Neuronal stem cell (in vitro differentiated cells): ENCODE measurements around the gene ARHGEF7.

ENCODE experiments used
- DNase-seq: peaks from one replicate; pipeline ENCODE4 v3.0.0-alpha.2; 2013; ENCODE audit warnings: low spot score
- H2AFZ ChIP-seq: one replicate; pipeline ENCODE4 v1.6.1; 2013; ENCODE audit warnings: mild to moderate bottlenecking, low read length, inconsistent platforms
- H2AK5ac ChIP-seq: 2 replicates; pipeline ENCODE4 v1.6.1; 2013; ENCODE audit warnings: low read depth, mild to moderate bottlenecking, inconsistent platforms, low read length, moderate library complexity, mixed read lengths
- H2BK120ac ChIP-seq: 2 replicates; pipeline ENCODE4 v1.6.1; 2013; ENCODE audit warnings: low read depth, mild to moderate bottlenecking, inconsistent platforms, low read length, moderate library complexity, mixed read lengths
- H2BK12ac ChIP-seq: one replicate; pipeline ENCODE4 v1.6.1; 2013; ENCODE audit warnings: low read length, inconsistent platforms
- H2BK15ac ChIP-seq: 2 replicates; pipeline ENCODE4 v1.6.1; 2013; ENCODE audit warnings: mild to moderate bottlenecking, low read length, inconsistent platforms, mixed read lengths
- H2BK5ac ChIP-seq: one replicate; pipeline ENCODE4 v1.6.1; 2013; ENCODE audit warnings: inconsistent platforms, mild to moderate bottlenecking, low read length, moderate library complexity
- H3K14ac ChIP-seq: one replicate; pipeline ENCODE4 v1.6.1; 2013; ENCODE audit warnings: low read length, inconsistent platforms
- H3K18ac ChIP-seq: 2 replicates; pipeline ENCODE4 v1.6.1; 2013; ENCODE audit warnings: low read length, inconsistent platforms
- H3K23ac ChIP-seq: 2 replicates; pipeline ENCODE4 v1.6.1; 2013; ENCODE audit warnings: low read depth, mild to moderate bottlenecking, mixed read lengths, low read length, inconsistent platforms; ENCODE audit not compliant: poor library complexity
- H3K27ac ChIP-seq: replicated peaks from 3 replicates; pipeline ENCODE4 v1.5.1; 2013; ENCODE audit warnings: low read length, inconsistent platforms
- H3K27me3 ChIP-seq, 3 experiments: 2 replicates each; pipeline ENCODE4 v1.6.1; 2013; ENCODE audit warnings: low read length in 3 of 3, mild to moderate bottlenecking in 2 of 3, inconsistent platforms in 1 of 3, low read depth in 1 of 3, mixed read lengths in 1 of 3, moderate library complexity in 1 of 3; ENCODE audit not compliant: control insufficient read depth in 3 of 3, insufficient read depth in 3 of 3
- H3K36me3 ChIP-seq, 2 donors: replicated peaks in 1 of 2; 2 replicates each; pipeline ENCODE4 v1.6.1; 2013; ENCODE audit warnings: low read length in 2 of 2; ENCODE audit not compliant: control insufficient read depth in 2 of 2, insufficient read depth in 2 of 2
- H3K4ac ChIP-seq: 2 replicates; pipeline ENCODE4 v1.6.1; 2013; ENCODE audit warnings: inconsistent platforms, mild to moderate bottlenecking, low read length, moderate library complexity
- H3K4me1 ChIP-seq, 2 donors: 1 replicate in 1 of 2; 2 replicates in 1 of 2; pipeline ENCODE4 v1.6.1; 2013; ENCODE audit warnings: low read length in 2 of 2, low read depth in 1 of 2; ENCODE audit not compliant: control insufficient read depth in 2 of 2, insufficient read depth in 1 of 2
- H3K4me2 ChIP-seq: one replicate; pipeline ENCODE4 v1.6.1; 2013; ENCODE audit warnings: mild to moderate bottlenecking, low read length, inconsistent platforms; ENCODE audit not compliant: insufficient read depth, poor library complexity, severe bottlenecking
- H3K4me3 ChIP-seq, 2 donors: 2 replicates each; pipeline ENCODE4 v1.5.1; 2013; ENCODE audit warnings: low read length in 2 of 2, mild to moderate bottlenecking in 2 of 2, inconsistent platforms in 1 of 2, moderate library complexity in 1 of 2
- H3K79me1 ChIP-seq: one replicate; pipeline ENCODE4 v1.6.1; 2013; ENCODE audit warnings: low read depth, mild to moderate bottlenecking, inconsistent platforms, low read length, moderate library complexity
- H3K9ac ChIP-seq: one replicate; pipeline ENCODE4 v1.6.1; 2013; ENCODE audit warnings: mild to moderate bottlenecking, low read depth, low read length, inconsistent platforms; ENCODE audit not compliant: poor library complexity
- H3K9me3 ChIP-seq, 2 donors: replicated peaks in 1 of 2; 2 replicates each; pipeline versions ENCODE3 to v1.6.1; 2013; ENCODE audit warnings: low read length in 2 of 2, mild to moderate bottlenecking in 2 of 2, inconsistent platforms in 1 of 2, low read depth in 1 of 2, mixed read lengths in 1 of 2, moderate library complexity in 1 of 2; ENCODE audit not compliant: control insufficient read depth in 2 of 2, insufficient read depth in 1 of 2
- H4K8ac ChIP-seq: one replicate; pipeline ENCODE4 v1.6.1; 2013; ENCODE audit warnings: low read depth, mild to moderate bottlenecking, inconsistent platforms, low read length, moderate library complexity
- H4K91ac ChIP-seq: one replicate; pipeline ENCODE4 v1.6.1; 2013; ENCODE audit warnings: low read length, low read depth, mild to moderate bottlenecking, inconsistent platforms; ENCODE audit not compliant: poor library complexity
- WGBS, 2 donors: extraction: QIAGEN DNeasy Blood & Tissue Kit; methylation state at CpG; one replicate each; pipeline ENCODE4 v1.1.7; 2013; ENCODE audit warnings: missing lambda C conversion rate in 2 of 2, mixed read lengths in 1 of 2; ENCODE audit not compliant: insufficient read length in 2 of 2, insufficient replicate concordance in 1 of 2; ENCODE audit errors: extremely low coverage in 2 of 2; 5-methylcytosine and 5-hydroxymethylcytosine counted together

ARHGEF7 gene

GRCh38 chr13:111213964-111214726, 99.0 kb downstream of the ARHGEF7 start:
- no peak overlapping the region for H3K4me3 ChIP-seq
- H3K27me3 ChIP-seq = no peaks in the 10 kb centered on the region
- H2BK120ac ChIP-seq = no peak overlapping the region
- no peak overlapping the region for H3K23ac ChIP-seq
- H2AFZ ChIP-seq = no peak overlapping the region
- no peak overlapping the region for H4K91ac ChIP-seq
- H2BK12ac ChIP-seq = no peak overlapping the region
- no CpG with 5 or more reads among the region's 22 CpGs for WGBS, 2 donors
- no peak for DNase-seq
- no peak overlapping the region for H4K8ac ChIP-seq
- no peak overlapping the region for H3K4ac ChIP-seq
- H3K79me1 ChIP-seq = peaks cover 2% of the 10 kb centered on the region
- H3K4me1 ChIP-seq = peaks cover 32 to 44% of the 10 kb centered on the region in 2 donors
- H3K27ac ChIP-seq = no peak overlapping the region
- H3K36me3 ChIP-seq = peaks cover 2 to 21% of the 10 kb centered on the region in 2 donors
- no peak overlapping the region for H2BK15ac ChIP-seq
- H3K9me3 ChIP-seq = no peaks in the 10 kb centered on the region
- H3K18ac ChIP-seq = no peak overlapping the region
- H3K14ac ChIP-seq = no peak overlapping the region
- no peak overlapping the region for H2AK5ac ChIP-seq
- H3K9ac ChIP-seq = no peak overlapping the region
- H3K4me2 ChIP-seq = no peak overlapping the region
- H2BK5ac ChIP-seq = no peak overlapping the region

GRCh38 chr13:111215081-111216047, 100.3 kb downstream of the ARHGEF7 start:
- Histone ChIP-seq H3K4ac (no peak overlapping the region), H3K4me2 (peak overlapping the region; percentile 38), H3K18ac (no peak overlapping the region), H2BK120ac (no peak overlapping the region), H2BK12ac (no peak overlapping the region), H2AFZ (no peak overlapping the region), H3K9me3 (no peaks in the 10 kb centered on the region), H3K23ac (no peak overlapping the region), H3K79me1 (peaks cover 5% of the 10 kb centered on the region), H3K27ac (peak overlapping the region; percentile 62), H3K27me3 (no peaks in the 10 kb centered on the region), H4K91ac (no peak overlapping the region), H2AK5ac (no peak overlapping the region), H4K8ac (no peak overlapping the region), H2BK5ac (no peak overlapping the region), H3K14ac (no peak overlapping the region), H3K4me1 (peaks cover 24 to 44% of the 10 kb centered on the region in 2 donors), H2BK15ac (no peak overlapping the region), H3K4me3 (no peak overlapping the region), H3K9ac (no peak overlapping the region), H3K36me3 (peaks cover 5 to 26% of the 10 kb centered on the region in 2 donors)
- DNase-seq = no peak
- no CpG with 5 or more reads among the region's 19 CpGs for WGBS, 2 donors

- Histone ChIP-seq H3K4me1 (peaks cover 20 to 34% of the 10 kb centered on the region in 2 donors), H3K36me3 (peaks cover 8 to 28% of the 10 kb centered on the region in 2 donors), H4K8ac (no peak overlapping the region), H2AK5ac (no peak overlapping the region), H3K4ac (no peak overlapping the region), H3K9me3 (no peaks in the 10 kb centered on the region), H3K23ac (no peak overlapping the region), H3K4me3 (no peak overlapping the region), H3K27me3 (no peaks in the 10 kb centered on the region), H2BK120ac (no peak overlapping the region), H3K4me2 (no peak overlapping the region), H2BK12ac (no peak overlapping the region), H4K91ac (no peak overlapping the region), H3K18ac (no peak overlapping the region), H3K27ac (no peak overlapping the region), H3K14ac (no peak overlapping the region), H3K79me1 (peaks cover 5% of the 10 kb centered on the region), H2AFZ (no peak overlapping the region), H3K9ac (no peak overlapping the region), H2BK15ac (no peak overlapping the region), H2BK5ac (no peak overlapping the region)
- WGBS, 2 donors = no CpG with 5 or more reads among the region's 15 CpGs
- peak; percentile 46 for DNase-seq
These were observed 101.3 kb downstream of the ARHGEF7 start for GRCh38 chr13:111216166-111216960.
